Heart right ventricle (tissue), 16 donors: Measurements from ENCODE around the gene PAX4. TPM values are rescaled to one million over a fixed set of nuclear protein-coding genes. Genes with fewer than 3 reads are reported as not detected.

ENCODE experiments used
- ATAC-seq, 8 donors: fragments of 200-7000 bp; cut with Tn5 transposase; one replicate each; pipeline ENCODE4 v1.9.1; 2020; ENCODE audit warnings: mild to moderate bottlenecking in 8 of 8, moderate library complexity in 8 of 8, moderate number of reproducible peaks in 1 of 8
- DNase-seq, 2 donors: peaks; one replicate each; pipeline ENCODE4 v3.0.0-alpha.2; 2020
- H3K27ac ChIP-seq, 10 donors: fragments of 200-600 bp; sonication (generic) in 2 of 10; one replicate each; pipeline versions ENCODE4 v1.5.0 to v1.8.0; 2020 to 2022; ENCODE audit warnings: mild to moderate bottlenecking in 3 of 10
- H3K27me3 ChIP-seq, 7 donors: fragments of 200-600 bp; one replicate each; pipeline ENCODE4 v1.8.0; 2021 to 2022; ENCODE audit warnings: mild to moderate bottlenecking in 2 of 7
- H3K36me3 ChIP-seq, 9 donors: fragments of 200-600 bp; sonication (generic) in 1 of 9; one replicate each; pipeline versions ENCODE4 v1.5.0 to v1.8.0; 2020 to 2022; ENCODE audit warnings: mild to moderate bottlenecking in 2 of 9
- H3K4me1 ChIP-seq, 9 donors: fragments of 200-600 bp; sonication (generic) in 1 of 9; one replicate each; pipeline versions ENCODE4 v1.5.0 to v1.8.0; 2020 to 2022; ENCODE audit warnings: mild to moderate bottlenecking in 4 of 9
- H3K4me3 ChIP-seq, 10 donors: fragments of 200-600 bp; sonication (generic) in 2 of 10; one replicate each; pipeline versions ENCODE4 v1.5.0 to v1.8.0; 2020 to 2022; ENCODE audit warnings: mild to moderate bottlenecking in 7 of 10, moderate library complexity in 2 of 10
- H3K9me3 ChIP-seq, 11 donors: fragments of 200-600 bp in 10 of 11; sonication (generic) in 2 of 11; one replicate each; pipeline versions ENCODE4 v1.5.0 to v1.8.0; 2013 to 2022; ENCODE audit warnings: mild to moderate bottlenecking in 2 of 11, control low read depth in 1 of 11, moderate library complexity in 1 of 11
- CTCF ChIP-seq, 9 donors: fragments of 200-600 bp; sonication (generic) in 2 of 9; IDR thresholded peaks; one replicate each; pipeline versions ENCODE4 v1.5.0 to v1.8.0; 2021 to 2022; ENCODE audit warnings: antibody characterized with exemption in 9 of 9, mild to moderate bottlenecking in 5 of 9, moderate library complexity in 1 of 9
- WGBS, 2 donors: extraction: QIAGEN DNeasy Blood & Tissue Kit; methylation state at CpG; one replicate each; pipeline ENCODE4 v1.1.7; 2013; ENCODE audit warnings: inconsistent platforms in 1 of 2; 5-methylcytosine and 5-hydroxymethylcytosine counted together
- intact Hi-C, 10 donors: fragments of 100-400 bp; cut with DNase I; formaldehyde crosslinking; loops; one replicate each; pipeline versions ENCODE4 v1.11.1 to v1.14.2; 2022
- polyA plus RNA-seq, 2 donors: library from polyadenylated mRNA; stranded (reverse); fragments of 200-250 nt; gene quantifications; one replicate each; pipeline ENCODE4 v1.2.3, GENCODE V29; 2013
- total RNA-seq, 10 donors: library from RNA; stranded (reverse); fragmentation: NEBNext Ultra II Directional in 3 of 10; extraction: Animal tissue kit (Norgen Biotek cat#: 25700) in 3 of 10; gene quantifications; one replicate each; pipeline versions ENCODE4 v1.2.1 to v1.2.4, GENCODE V29; 2021 to 2023
- donor health status: Arrhythmogenic right ventricular cardiomyopathy.
- donor health status: ischemic (EF 13 %, LVEDD 7.1; RV severe dilation, severe dysfunction).
- donor health status: healthy with polysubstance abuse.
- donor health status: DM: no; HTN: yes; CAD: no.
- donor health status: DM: no; HTN: no; CAD: no.
- donor health status: ischemic (EF 25% LVEDD 6.9; RV normal size, moderate dysfunction).
- donor health status: ischemic (EF 25% LVEDD 5.7; RV mildly dilated, moderate dysfunction).
- donor health status: healthy.
- donor health status: DM: yes; HTN: yes; CAD: no.
- donor health status: Ischemic cardiomyopathy.
- donor health status: ischemic (EF 35%, LVEDD 5.7; RV mildly dilated, moderate dysfunction).
- donor health status: nonischemic (EF 11% LVEDD 7.7; RV severe dilation, severe dysfunction).
- donor health status: DM: yes; HTN: yes; CAD: no.
- donor health status: PGD.
- donor health status: ischemic (EF 29% LVEDD 5.4; RV normal size, mild dysfunction).
- donor health status: nonischemic (EF 23%, LVEDD 6.1; RV moderate dilation, normal function).

The PAX4 gene
- total and polyA plus RNA-seq, 12 donors, result not detected

- Histone ChIP-seq H3K4me3 (peak overlapping the region; percentile 11 to 92 (median 80)), H3K27me3 (peaks cover 0 to 3% (median 0%) of the 10 kb centered on the region in 7 donors), H3K27ac (peak overlapping the region; percentile 85 to 99 (median 94)), H3K4me1 (peaks cover 0 to 44% (median 37%) of the 10 kb centered on the region in 9 donors), H3K36me3 (no peaks in the 10 kb centered on the region), H3K9me3 (no peaks in the 10 kb centered on the region)
- intact Hi-C loops, result loop anchor here in 8 of 10 donors (2.0 to 5.0 kb wide), 3 partner anchors 62 to 64 kb away; partner anchors contain the start of genes ARF5 (in 7 of the 8) and GCC1 (in 6 of the 8)
- peak; percentile 1 to 49 (median 26) for ATAC-seq
- 43 to 47% methylated on average over 29 of the region's 29 CpGs for WGBS, 2 donors
- no peak for DNase-seq
- TF ChIP-seq CTCF (IDR thresholded peaks at IDR 0.05), result no peak
These were observed 33.1 kb upstream of the PAX4 start for GRCh38 chr7:127650847-127651555.

DNA sequence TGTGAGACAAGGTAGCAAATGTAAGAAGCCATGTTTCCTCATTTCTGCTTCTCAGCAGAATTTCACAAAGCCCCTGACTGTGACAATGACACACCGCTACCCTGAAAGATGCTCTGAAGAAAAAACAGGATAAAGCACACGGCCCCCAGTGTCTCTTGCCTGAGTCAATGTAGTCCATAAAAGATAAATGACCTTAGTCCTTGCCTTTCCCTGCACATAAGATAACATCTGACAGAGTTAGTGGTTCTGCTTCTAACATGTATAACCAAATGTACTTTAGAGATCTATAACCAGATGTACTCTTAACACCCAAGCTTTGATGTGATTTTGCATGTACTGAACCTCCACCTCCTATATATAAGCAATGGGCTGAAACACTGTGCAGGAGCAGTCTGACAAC lies 31.0 kb upstream of the PAX4 start:
- Histone ChIP-seq H3K4me3 (no peak overlapping the region), H3K4me1 (peaks cover 0 to 24% (median 19%) of the 10 kb centered on the region in 9 donors), H3K36me3 (no peaks in the 10 kb centered on the region), H3K27me3 (peaks cover 0 to 5% (median 0%) of the 10 kb centered on the region in 7 donors), H3K9me3 (no peaks in the 10 kb centered on the region), H3K27ac (no peak overlapping the region)
- no peak for DNase-seq
- 76% methylated on average over 2 of the region's 2 CpGs for WGBS, 2 donors
- intact Hi-C loops, result loop anchor here in 1 of 10 donors (10.0 kb wide), 1 partner anchor 54 kb away; the partner anchor contains the start of gene FSCN3
- no peak for ATAC-seq
- TF ChIP-seq CTCF (IDR thresholded peaks at IDR 0.05), result no peak

- H3K4me1 ChIP-seq, result peaks cover 0 to 11% (median 5%) of the 10 kb centered on the region in 9 donors
- intact Hi-C loops, result loop anchor here in 1 of 10 donors (10.0 kb wide), 1 partner anchor 53 kb away; the partner anchor contains the start of gene FSCN3
These were observed 29.7 kb upstream of the PAX4 start for GRCh38 chr7:127647636-127648035.

GRCh38 chr7:127644484-127644883 lies 26.5 kb upstream of the PAX4 start:
- H3K36me3 ChIP-seq, result no peaks in the 10 kb centered on the region
- H3K27me3 ChIP-seq, result peaks cover 0 to 6% (median 0%) of the 10 kb centered on the region in 7 donors
- H3K9me3 ChIP-seq, result no peaks in the 10 kb centered on the region
- H3K4me1 ChIP-seq, result no peaks in the 10 kb centered on the region
- intact Hi-C loops, result loop anchor here in 1 of 10 donors (10.0 kb wide), 1 partner anchor 50 kb away; the partner anchor contains the start of gene FSCN3
- DNase-seq (no peak), ATAC-seq (no peak)
- no peak for TF ChIP-seq CTCF (IDR thresholded peaks at IDR 0.05)
- H3K4me3 ChIP-seq, result no peak overlapping the region
- no peak overlapping the region for H3K27ac ChIP-seq
- 54 to 63% methylated on average over 2 of the region's 2 CpGs for WGBS, 2 donors

More at GRCh38 chr7:127647636-127648035, 29.7 kb upstream of the PAX4 start:
- no peak for ATAC-seq
- Histone ChIP-seq H3K4me3 (no peak overlapping the region), H3K9me3 (no peaks in the 10 kb centered on the region), H3K36me3 (no peaks in the 10 kb centered on the region), H3K27me3 (peaks cover 0 to 5% (median 0%) of the 10 kb centered on the region in 7 donors), H3K27ac (no peak overlapping the region)
- DNase-seq, result no peak
- TF ChIP-seq CTCF (IDR thresholded peaks at IDR 0.05), result no peak
- WGBS, 2 donors, result 96 to 100% methylated on average over 8 of the region's 8 CpGs
